ENCODE data around the gene CD1E. TPM values are rescaled to one million over a fixed set of nuclear protein-coding genes. Genes with fewer than 3 reads are reported as not detected.

The CD1E gene
- total RNA-seq, 3 donors from 2014 or later (not counting 1 experiment from before 2014, with no cell fraction given), result 0.73 TPM; not detected in 2

GRCh38 chr1:158374860-158375259, 21.2 kb downstream of the CD1E start:
- Histone ChIP-seq H3K9me3 (ENCODE audit: control insufficient read depth, insufficient read depth, low read length) (peaks cover 17% of the 10 kb centered on the region), H3K36me3 (ENCODE audit: control insufficient read depth, insufficient read depth, low read length) (no peaks in the 10 kb centered on the region), H3K4me3 (ENCODE audit: low read length) (no peak overlapping the region), H3K4me1 (ENCODE audit: control insufficient read depth, insufficient read depth, low read length) (no peaks in the 10 kb centered on the region), H3K27me3 (ENCODE audit: control insufficient read depth, insufficient read depth, low read length) (peaks cover 30% of the 10 kb centered on the region), H3K27ac (ENCODE audit: low read length) (no peak overlapping the region)
- DNase-seq (no peak), ATAC-seq (no peak)
- TF ChIP-seq CTCF (IDR thresholded peaks at IDR 0.05), result no peak
- no peak overlapping the region for H3K27ac Mint-ChIP-seq
- no peak overlapping the region for H3K4me3 Mint-ChIP-seq
- H3K36me3 Mint-ChIP-seq, result peaks cover 20% of the 10 kb centered on the region
- H3K9me3 Mint-ChIP-seq, result peaks cover 8 to 10% of the 10 kb centered on the region in 2 donors
- H3K27me3 Mint-ChIP-seq (ENCODE audit: low read depth in 2 of 2), result peaks cover 37 to 75% of the 10 kb centered on the region in 2 donors
- no peaks in the 10 kb centered on the region for H3K4me1 Mint-ChIP-seq
- WGBS (ENCODE audit: insufficient coverage), result no CpG with 5 or more reads among the region's 1 CpG
- intact Hi-C loops (cut with micrococcal nuclease), result no loop called here

DNA sequence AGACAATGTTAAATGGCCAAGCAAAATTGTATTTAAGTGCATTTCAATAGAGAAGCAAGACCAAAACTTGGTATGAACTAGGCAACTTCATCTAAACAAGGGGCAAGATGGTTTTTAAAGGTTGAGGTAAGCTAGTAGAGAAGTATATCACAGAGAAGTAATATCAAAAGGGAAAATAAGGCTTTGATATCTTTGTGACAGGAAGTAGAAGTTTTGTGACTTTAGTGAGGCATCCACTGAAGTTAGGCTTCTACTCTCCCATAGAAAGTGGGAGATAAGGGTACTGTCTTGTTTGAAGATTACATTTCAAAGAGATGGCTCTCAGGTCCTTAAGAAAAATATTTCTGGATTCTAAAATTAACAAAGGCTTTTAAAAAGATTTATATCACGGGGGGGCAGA, 36.6 kb downstream of the CD1E start:
- Mint-ChIP-seq H3K27ac (no peak overlapping the region), H3K9me3 (peaks cover 0 to 2% of the 10 kb centered on the region in 2 donors)

DNA sequence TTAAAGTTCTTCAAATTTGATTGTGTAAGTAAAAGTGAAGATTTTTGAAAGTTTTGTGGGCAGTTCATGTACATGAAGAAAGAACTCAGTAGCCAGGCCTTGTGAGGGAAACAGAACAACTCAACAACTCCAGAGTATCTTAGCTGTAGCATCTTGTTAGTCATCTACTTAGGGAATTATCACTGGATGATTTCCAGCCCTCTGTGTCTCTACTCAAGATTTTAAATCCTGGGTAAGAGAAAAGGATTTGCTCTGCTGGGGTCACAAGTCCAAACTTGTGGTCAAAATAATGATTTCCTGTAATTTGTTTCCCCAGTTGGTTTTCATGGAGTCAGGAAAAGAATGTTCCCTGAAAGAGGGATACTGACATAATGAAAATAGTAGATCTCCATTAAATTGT, 37.4 kb downstream of the CD1E start:
- Histone ChIP-seq H3K27me3 (ENCODE audit: control insufficient read depth, insufficient read depth, low read length) (peaks cover 5% of the 10 kb centered on the region), H3K27ac (ENCODE audit: low read length) (no peak overlapping the region), H3K36me3 (ENCODE audit: control insufficient read depth, insufficient read depth, low read length) (no peaks in the 10 kb centered on the region), H3K4me1 (ENCODE audit: control insufficient read depth, insufficient read depth, low read length) (no peaks in the 10 kb centered on the region), H3K4me3 (ENCODE audit: low read length) (no peak overlapping the region), H3K9me3 (ENCODE audit: control insufficient read depth, insufficient read depth, low read length) (no peaks in the 10 kb centered on the region)
- no peak for ATAC-seq
- peaks cover 9 to 30% of the 10 kb centered on the region in 2 donors for H3K27me3 Mint-ChIP-seq (ENCODE audit: low read depth in 2 of 2)
- no peak overlapping the region for H3K27ac Mint-ChIP-seq
- H3K4me1 Mint-ChIP-seq, result no peaks in the 10 kb centered on the region
- DNase-seq, result no peak
- no peak overlapping the region for H3K4me3 Mint-ChIP-seq
- peaks cover 0 to 2% of the 10 kb centered on the region in 2 donors for H3K9me3 Mint-ChIP-seq
- no peak for TF ChIP-seq CTCF (IDR thresholded peaks at IDR 0.05)
- intact Hi-C loops (cut with micrococcal nuclease), result no loop called here
- no peaks in the 10 kb centered on the region for H3K36me3 Mint-ChIP-seq

More for the DNA sequence above, 36.6 kb downstream of the CD1E start:
- Mint-ChIP-seq H3K4me1 (no peaks in the 10 kb centered on the region), H3K4me3 (no peak overlapping the region), H3K36me3 (no peaks in the 10 kb centered on the region), H3K27me3 (ENCODE audit: low read depth in 2 of 2) (peaks cover 7 to 28% of the 10 kb centered on the region in 2 donors)
- no peak overlapping the region for H3K4me3 ChIP-seq (ENCODE audit: low read length)
- H3K27me3 ChIP-seq (ENCODE audit: control insufficient read depth, insufficient read depth, low read length), result peaks cover 5% of the 10 kb centered on the region
- H3K36me3 ChIP-seq (ENCODE audit: control insufficient read depth, insufficient read depth, low read length), result no peaks in the 10 kb centered on the region
- H3K27ac ChIP-seq (ENCODE audit: low read length), result no peak overlapping the region
- whole genome bisulfite sequencing (ENCODE audit: insufficient coverage), result no CpG with 5 or more reads among the region's 1 CpG
- ATAC-seq, result no peak
- no peak for DNase-seq
- intact Hi-C loops (cut with micrococcal nuclease), result no loop called here
- H3K9me3 ChIP-seq (ENCODE audit: control insufficient read depth, insufficient read depth, low read length), result no peaks in the 10 kb centered on the region
- no peaks in the 10 kb centered on the region for H3K4me1 ChIP-seq (ENCODE audit: control insufficient read depth, insufficient read depth, low read length)
- TF ChIP-seq CTCF (IDR thresholded peaks at IDR 0.05), result no peak

- intact Hi-C loops (cut with micrococcal nuclease), result no loop called here
- H3K27me3 ChIP-seq (ENCODE audit: control insufficient read depth, insufficient read depth, low read length), result peaks cover 5% of the 10 kb centered on the region
- Mint-ChIP-seq H3K4me3 (no peak overlapping the region), H3K27me3 (ENCODE audit: low read depth in 2 of 2) (peaks cover 14 to 26% of the 10 kb centered on the region in 2 donors), H3K4me1 (no peaks in the 10 kb centered on the region), H3K27ac (no peak overlapping the region), H3K36me3 (no peaks in the 10 kb centered on the region), H3K9me3 (no peaks in the 10 kb centered on the region)
- H3K9me3 ChIP-seq (ENCODE audit: control insufficient read depth, insufficient read depth, low read length), result no peaks in the 10 kb centered on the region
- no peaks in the 10 kb centered on the region for H3K4me1 ChIP-seq (ENCODE audit: control insufficient read depth, insufficient read depth, low read length)
- H3K36me3 ChIP-seq (ENCODE audit: control insufficient read depth, insufficient read depth, low read length), result no peaks in the 10 kb centered on the region
- ATAC-seq (no peak), DNase-seq (no peak)
- 94% methylated on average over 4 of the region's 5 CpGs for WGBS (ENCODE audit: insufficient coverage)
- no peak overlapping the region for H3K27ac ChIP-seq (ENCODE audit: low read length)
- H3K4me3 ChIP-seq (ENCODE audit: low read length), result no peak overlapping the region
- TF ChIP-seq CTCF (IDR thresholded peaks at IDR 0.05), result no peak
Observed at GRCh38 chr1:158393476-158393875, 39.8 kb downstream of the CD1E start.

Measured in natural killer cell (primary cell).